Cardiac muscle cell (in vitro differentiated cells and primary cell): ENCODE data around the gene TTC39A. TPM values are rescaled to one million over a fixed set of nuclear protein-coding genes. Genes with fewer than 3 reads are reported as not detected.

Experiments
- DNase-seq, 2 donors: peaks; one replicate each; pipeline versions ENCODE4 v3.0.0 to v3.0.0-alpha.2; 2010 to 2017; ENCODE audit warnings: low read depth in 1 of 2, low spot score in 1 of 2
- H3K27ac ChIP-seq: fragments of 200-600 bp; sonication (generic); 2 replicates; pipeline ENCODE4 v1.5.1; 2016
- H3K27me3 ChIP-seq: fragments of 200-600 bp; sonication (generic); 2 replicates; pipeline ENCODE4 v1.6.0; 2016; ENCODE audit warnings: control low read depth
- H3K36me3 ChIP-seq: fragments of 200-600 bp; sonication (generic); 2 replicates; pipeline ENCODE4 v1.5.1; 2016; ENCODE audit warnings: control low read depth
- H3K4me1 ChIP-seq: fragments of 200-600 bp; sonication (generic); 2 replicates; pipeline ENCODE4 v1.8.1; 2017; ENCODE audit warnings: low read depth, mild to moderate bottlenecking, mixed run types
- H3K4me3 ChIP-seq: fragments of 200-600 bp; sonication (generic); 2 replicates; pipeline ENCODE4 v1.5.1; 2016; ENCODE audit warnings: mild to moderate bottlenecking
- H3K9me3 ChIP-seq: fragments of 200-600 bp; sonication (generic); 2 replicates; pipeline ENCODE4 v1.5.1; 2017; ENCODE audit warnings: low read depth, mild to moderate bottlenecking, control low read depth
- CTCF ChIP-seq: IDR thresholded peaks from 2 replicates; pipeline ENCODE4 v1.5.1; 2012; ENCODE audit warnings: low read depth, mild to moderate bottlenecking, low read length
- polyA plus RNA-seq: library from polyadenylated mRNA; unstranded; fragments of >200 nt; fragmentation: Nextera tagmentation; extraction: Ambion mirVana; gene quantifications from 2 replicates; pipeline ENCODE4 v1.2.1, GENCODE V29; 2016
- total RNA-seq: library from RNA; depleted of rRNA; stranded (reverse); fragments of >200 nt; gene quantifications from 2 replicates; pipeline ENCODE4 v1.2.3, GENCODE V29; 2016

The TTC39A gene
- total and polyA plus RNA-seq, 2 experiments from 2014 or later, result 8.1 to 15.6 TPM

DNA sequence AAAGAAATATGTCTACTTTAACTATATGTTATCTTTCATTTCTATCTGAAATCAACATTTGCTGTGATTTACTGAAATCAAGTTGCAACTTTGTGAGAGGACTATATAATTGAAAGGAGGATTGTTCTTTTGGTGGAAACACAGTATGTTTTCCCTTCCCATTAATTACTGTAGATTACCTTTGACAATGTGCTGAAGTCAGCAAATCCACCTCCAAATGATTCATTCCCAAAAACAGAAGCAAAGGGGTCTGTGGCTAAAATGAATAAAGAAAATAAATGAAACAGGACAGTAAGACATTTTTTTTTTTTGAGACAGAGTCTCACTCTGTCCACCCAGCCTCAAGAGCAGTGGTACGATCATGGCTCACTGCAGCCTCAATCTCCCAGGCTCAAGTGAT, 35.4 kb upstream of the TTC39A start:
- no peaks in the 10 kb centered on the region for H3K27me3 ChIP-seq
- peaks cover 55% of the 10 kb centered on the region for H3K36me3 ChIP-seq
- no peak for DNase-seq
- no peak overlapping the region for H3K27ac ChIP-seq
- no peak overlapping the region for H3K4me3 ChIP-seq
- H3K4me1 ChIP-seq, result no peaks in the 10 kb centered on the region
- TF ChIP-seq CTCF, result no peak
- H3K9me3 ChIP-seq, result no peaks in the 10 kb centered on the region

DNA sequence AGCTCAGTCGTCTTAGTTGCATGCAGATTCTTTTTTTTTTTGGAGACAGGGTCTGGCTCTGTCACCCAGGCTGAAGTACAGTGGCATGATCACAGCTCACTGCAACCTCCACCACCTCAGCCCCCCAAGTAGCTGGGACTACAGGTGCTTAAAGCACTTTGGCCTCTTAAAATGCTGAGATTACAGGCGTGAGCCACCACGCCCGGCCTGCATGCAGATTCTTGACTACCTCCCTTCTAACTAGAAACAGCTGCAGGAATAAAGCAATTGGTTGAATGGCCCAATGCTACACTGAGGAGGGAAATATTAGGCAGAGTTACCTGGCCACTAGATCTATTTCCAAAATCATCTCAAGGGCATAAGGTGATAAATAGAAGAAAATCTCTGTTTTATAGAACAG, 29.5 kb upstream of the TTC39A start:
- Histone ChIP-seq H3K27me3 (no peaks in the 10 kb centered on the region), H3K27ac (no peak overlapping the region), H3K4me3 (no peak overlapping the region), H3K36me3 (peaks cover 62% of the 10 kb centered on the region), H3K9me3 (no peaks in the 10 kb centered on the region), H3K4me1 (no peaks in the 10 kb centered on the region)
- no peak for TF ChIP-seq CTCF
- no peak for DNase-seq

DNA sequence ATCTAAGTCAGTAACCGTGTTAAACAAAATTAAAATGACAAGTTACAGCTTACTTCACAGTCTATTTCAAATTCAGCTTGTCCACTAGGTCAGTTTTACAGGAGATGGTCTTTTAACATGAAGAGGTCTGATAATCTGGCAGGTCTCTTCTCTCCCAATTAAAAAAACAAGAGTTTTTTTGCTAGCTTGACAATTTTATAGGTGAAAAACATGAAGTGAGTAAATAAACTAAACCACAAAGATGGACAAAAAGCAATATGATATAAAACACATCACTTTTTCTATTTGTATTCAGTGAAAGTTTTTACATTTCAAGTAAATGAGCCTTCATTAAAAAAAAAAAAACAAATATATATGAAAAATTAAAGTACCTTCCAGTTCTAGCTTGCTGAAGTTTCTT, 25.0 kb upstream of the TTC39A start:
- H3K4me3 ChIP-seq, result no peak overlapping the region
- H3K36me3 ChIP-seq, result peaks cover 34% of the 10 kb centered on the region
- H3K9me3 ChIP-seq, result no peaks in the 10 kb centered on the region
- DNase-seq, result no peak
- no peaks in the 10 kb centered on the region for H3K4me1 ChIP-seq
- H3K27ac ChIP-seq, result no peak overlapping the region
- H3K27me3 ChIP-seq, result no peaks in the 10 kb centered on the region
- no peak for TF ChIP-seq CTCF

DNA sequence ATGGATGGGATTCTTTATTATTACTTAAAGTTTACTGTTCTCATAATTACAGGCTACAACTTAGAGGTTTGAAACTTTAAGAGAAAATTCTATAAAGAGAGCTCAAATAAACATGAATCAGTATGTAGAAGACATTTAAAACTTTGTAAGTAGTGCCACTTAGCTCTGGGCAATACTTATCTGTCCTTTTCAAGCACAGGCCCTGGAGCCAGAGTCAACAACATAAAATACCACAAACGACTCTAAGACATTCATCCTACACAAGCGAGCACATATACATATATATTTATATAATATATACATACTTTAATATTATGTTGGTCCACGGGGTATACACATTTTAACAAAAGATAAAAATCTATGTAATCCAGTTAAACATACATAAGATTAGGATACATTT, 24.1 kb upstream of the TTC39A start:
- TF ChIP-seq CTCF, result no peak
- H3K36me3 ChIP-seq, result peaks cover 30% of the 10 kb centered on the region

GRCh38 chr1:51351907-51352306, 21.5 kb upstream of the TTC39A start:
- no peaks in the 10 kb centered on the region for H3K27me3 ChIP-seq
- H3K36me3 ChIP-seq, result peaks cover 23% of the 10 kb centered on the region
- H3K4me1 ChIP-seq, result no peaks in the 10 kb centered on the region
- no peak overlapping the region for H3K27ac ChIP-seq
- TF ChIP-seq CTCF, result no peak
- no peaks in the 10 kb centered on the region for H3K9me3 ChIP-seq
- no peak overlapping the region for H3K4me3 ChIP-seq
- no peak for DNase-seq

More for the DNA sequence above, 24.1 kb upstream of the TTC39A start:
- H3K4me1 ChIP-seq, result no peaks in the 10 kb centered on the region
- H3K27me3 ChIP-seq, result no peaks in the 10 kb centered on the region
- no peak overlapping the region for H3K27ac ChIP-seq
- H3K9me3 ChIP-seq, result no peaks in the 10 kb centered on the region
- H3K4me3 ChIP-seq, result no peak overlapping the region
- no peak for DNase-seq

DNA sequence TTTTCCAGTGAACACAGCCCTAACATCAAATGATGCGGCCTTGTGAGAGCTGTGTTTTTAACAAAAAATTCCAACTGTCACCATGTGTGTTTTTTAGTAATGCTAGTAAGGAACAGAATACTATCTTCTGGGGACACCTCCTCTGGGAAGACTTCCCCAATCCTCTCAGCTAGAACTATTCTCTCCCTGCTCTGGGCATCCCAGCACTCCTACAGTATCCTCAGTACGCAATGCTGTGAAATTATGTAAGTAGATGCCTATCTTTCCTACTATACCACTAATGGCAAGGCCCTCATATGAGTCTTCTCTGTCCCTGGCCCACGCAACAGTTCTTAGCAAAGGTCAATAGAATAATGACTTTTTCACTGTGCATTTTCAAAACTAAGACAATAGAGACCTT, 19.5 kb upstream of the TTC39A start:
- Histone ChIP-seq H3K36me3 (peaks cover 13% of the 10 kb centered on the region), H3K4me3 (no peak overlapping the region), H3K4me1 (peaks cover 7% of the 10 kb centered on the region), H3K27me3 (peaks cover 9% of the 10 kb centered on the region), H3K9me3 (no peaks in the 10 kb centered on the region), H3K27ac (peak overlapping the region; percentile 35)
- no peak for TF ChIP-seq CTCF
- DNase-seq, result no peak
